HG03575 (cell line): ENCODE results near the gene PGAP1.
A peak's percentile ranks its signal among the peaks of the same experiment; 100 is the strongest.

Source experiments
- ATAC-seq: cut with Tn5 transposase; IDR thresholded peaks from one replicate; pipeline ENCODE4 v1.9.1; 2021; ENCODE audit not compliant: unreplicated experiment, insufficient number of reproducible peaks, low FRiP score; ENCODE audit errors: extremely low read depth

The PGAP1 gene

GRCh38 chr2:196926562-196927375 is at the start of gene PGAP1:
PGAP1 (minus strand) TSS chr2:196926707; CDS start chr2:196926616, 91 bp downstream.
- ATAC-seq = peak; percentile 47

- no peak for ATAC-seq
Observed at GRCh38 chr2:196974970-196975369, 48.5 kb upstream of the PGAP1 start.

- ATAC-seq = no peak
Observed at GRCh38 chr2:196971574-196972279, 45.2 kb upstream of the PGAP1 start.

- ATAC-seq = no peak
Observed at GRCh38 chr2:196970099-196970498, 43.6 kb upstream of the PGAP1 start.

GRCh38 chr2:196968516-196968915 is 42.0 kb upstream of the PGAP1 start:
- no peak for ATAC-seq

- no peak for ATAC-seq
Observed at GRCh38 chr2:196967775-196968174, 41.3 kb upstream of the PGAP1 start.

- ATAC-seq = no peak
Observed at GRCh38 chr2:196967116-196967515, 40.6 kb upstream of the PGAP1 start.

- no peak for ATAC-seq
Observed at GRCh38 chr2:196966061-196966460, 39.6 kb upstream of the PGAP1 start.

- no peak for ATAC-seq
Observed at GRCh38 chr2:196965651-196966050, 39.1 kb upstream of the PGAP1 start.

- ATAC-seq = no peak
Observed at GRCh38 chr2:196963961-196964360, 37.5 kb upstream of the PGAP1 start.

GRCh38 chr2:196963043-196963442 is 36.5 kb upstream of the PGAP1 start:
- ATAC-seq = no peak

GRCh38 chr2:196962325-196962724 is 35.8 kb upstream of the PGAP1 start:
- ATAC-seq = no peak

GRCh38 chr2:196961889-196962288 is 35.4 kb upstream of the PGAP1 start:
- peak; percentile 95 for ATAC-seq

GRCh38 chr2:196959734-196960338 is 33.3 kb upstream of the PGAP1 start:
- no peak for ATAC-seq

- ATAC-seq = no peak
Observed at GRCh38 chr2:196959281-196959680, 32.8 kb upstream of the PGAP1 start.

- ATAC-seq = no peak
Observed at GRCh38 chr2:196957881-196958525, 31.5 kb upstream of the PGAP1 start.

GRCh38 chr2:196957442-196957841 is 30.9 kb upstream of the PGAP1 start:
- no peak for ATAC-seq

- no peak for ATAC-seq
Observed at GRCh38 chr2:196956069-196956468, 29.6 kb upstream of the PGAP1 start.

- ATAC-seq = no peak
Observed at GRCh38 chr2:196955036-196955435, 28.5 kb upstream of the PGAP1 start.
